Suprapubic skin (tissue), 3 donors: ENCODE measurements around the gene RPS6KA2.

Experiments
- CTCF ChIP-seq, 2 donors: fragments of 200-600 bp in 1 of 2; fragments of 450-650 bp in 1 of 2; sonication (generic) in 1 of 2; IDR thresholded peaks; one replicate each; pipeline ENCODE4 v1.5.1; 2016 to 2019; ENCODE audit warnings: antibody characterized with exemption in 2 of 2, mild to moderate bottlenecking in 1 of 2, moderate library complexity in 1 of 2
- POLR2A ChIP-seq, 2 donors: fragments of 450-650 bp; IDR thresholded peaks; one replicate each; pipeline ENCODE4 v1.6.1; 2017; ENCODE audit warnings: antibody characterized with exemption in 2 of 2, mild to moderate bottlenecking in 2 of 2, moderate library complexity in 2 of 2

GRCh38 chr6:166596776-166597507 is 30.1 kb downstream of the RPS6KA2 start:
- TF ChIP-seq CTCF (IDR thresholded peaks at IDR 0.05), result no peak
- TF ChIP-seq POLR2A (IDR thresholded peaks at IDR 0.05), result no peak
